Endothelial cell of umbilical vein (primary cell): ENCODE data around the gene ARHGEF33. TPM values are rescaled to one million over a fixed set of nuclear protein-coding genes. Genes with fewer than 3 reads are reported as not detected.

Source experiments
- BruUV-seq: library from RNA; stranded (reverse); fragments of 400-500 nt; replicated peaks from 2 replicates; lab custom pipeline; 2021; lab: Mats Ljungman, UMichigan
- CTCF ChIA-PET: fragments of 300-600, 350-600 bp; sonication (Branson Sonifier 250); formaldehyde crosslinking; loops from one replicate; lab custom pipeline; 2021; ENCODE audit warnings: antibody characterized with exemption, inconsistent platforms; lab: Charles Lee
- POLR2A ChIA-PET: fragments of 300-600, 350-600 bp; sonication (Branson Sonifier 250); formaldehyde crosslinking; loops from one replicate; lab custom pipeline; 2021; ENCODE audit warnings: antibody characterized with exemption, inconsistent platforms; lab: Charles Lee
- DNase-seq: peaks from one replicate; pipeline ENCODE4 v3.0.0-alpha.2; 2011; ENCODE audit warnings: low read depth, low spot score
- FAIRE-seq: peaks from 2 replicates; lab custom pipeline; 2011; peaks lifted over from hg19 to GRCh38; lab: Jason Lieb, UNC
- H2AFZ ChIP-seq: 2 replicates; pipeline ENCODE4 v1.6.0; 2012; ENCODE audit warnings: low read depth, low read length, control low read depth, inconsistent platforms
- H3K27ac ChIP-seq: 2 replicates; pipeline ENCODE4 v1.5.1; 2011; ENCODE audit warnings: low read depth, mild to moderate bottlenecking, control low read depth, low read length, moderate library complexity; ENCODE audit not compliant: insufficient read depth
- H3K27me3 ChIP-seq, 2 experiments: 2 replicates each; pipeline versions ENCODE4 v1.6.0 to v1.6.1; 2011; ENCODE audit warnings: low read length in 2 of 2, mixed read lengths in 1 of 2; ENCODE audit not compliant: control insufficient read depth in 2 of 2, insufficient read depth in 2 of 2
- H3K36me3 ChIP-seq, 2 experiments: 2 replicates in 1 of 2; 3 replicates in 1 of 2; pipeline ENCODE4 v1.5.1; 2011; ENCODE audit warnings: low read length in 2 of 2, mild to moderate bottlenecking in 1 of 2, moderate library complexity in 1 of 2; ENCODE audit not compliant: control insufficient read depth in 2 of 2, insufficient read depth in 2 of 2; ENCODE audit errors: extremely low read depth in 1 of 2
- H3K4me1 ChIP-seq: 3 replicates; pipeline ENCODE4 v1.5.1; 2011; ENCODE audit warnings: mild to moderate bottlenecking, low read length; ENCODE audit not compliant: control insufficient read depth, insufficient read depth; ENCODE audit errors: extremely low read depth
- H3K4me2 ChIP-seq: 2 replicates; pipeline ENCODE4 v1.6.1; 2011; ENCODE audit warnings: low read length, control low read depth, mixed read lengths; ENCODE audit not compliant: insufficient read depth
- H3K4me3 ChIP-seq, 3 experiments: fragments of 200-600 bp in 1 of 3; sonication (generic), shearing (Covaris generic) in 1 of 3; replicated peaks in 1 of 3; 2 replicates each; pipeline ENCODE4 v1.5.1; 2011 to 2016; ENCODE audit warnings: control low read depth in 3 of 3, low read length in 3 of 3, mild to moderate bottlenecking in 2 of 3, inconsistent platforms in 1 of 3, low read depth in 1 of 3, moderate library complexity in 1 of 3; ENCODE audit not compliant: insufficient read depth in 1 of 3
- H3K79me2 ChIP-seq: 2 replicates; pipeline ENCODE4 v1.6.0; 2012; ENCODE audit warnings: low read length, inconsistent platforms; ENCODE audit not compliant: control insufficient read depth, insufficient read depth
- H3K9ac ChIP-seq: replicated peaks from 2 replicates; pipeline ENCODE3; 2011; ENCODE audit warnings: low read length, control low read depth; ENCODE audit not compliant: insufficient read depth; ENCODE audit errors: extremely low read depth
- H3K9me1 ChIP-seq: replicated peaks from 3 replicates; pipeline ENCODE4 v1.6.0; 2011; ENCODE audit warnings: mild to moderate bottlenecking, low read length; ENCODE audit not compliant: control insufficient read depth, insufficient read depth; ENCODE audit errors: extremely low read depth
- H3K9me3 ChIP-seq: replicated peaks from 2 replicates; pipeline ENCODE4 v1.5.1; 2012; ENCODE audit warnings: low read length, inconsistent platforms; ENCODE audit not compliant: control insufficient read depth, insufficient read depth
- H4K20me1 ChIP-seq: replicated peaks from 2 replicates; pipeline ENCODE3; 2011; ENCODE audit warnings: mild to moderate bottlenecking, low read length; ENCODE audit not compliant: control insufficient read depth, insufficient read depth; ENCODE audit errors: extremely low read depth
- EZH2 ChIP-seq: IDR thresholded peaks from 2 replicates; pipeline ENCODE4 v1.6.1; 2012; ENCODE audit warnings: borderline replicate concordance, low read depth, mild to moderate bottlenecking, moderate library complexity, low read length, inconsistent platforms; ENCODE audit not compliant: severe bottlenecking
- FOS ChIP-seq: IDR thresholded peaks from 2 replicates; pipeline ENCODE4 v1.6.1; 2011; ENCODE audit warnings: mild to moderate bottlenecking, low read length, moderate library complexity, borderline replicate concordance; ENCODE audit not compliant: insufficient read depth
- GATA2 ChIP-seq: IDR thresholded peaks from 2 replicates; pipeline ENCODE4 v1.7.0; 2011; ENCODE audit warnings: low read depth, mild to moderate bottlenecking, moderate library complexity, mixed read lengths, low read length; ENCODE audit not compliant: insufficient read length, insufficient read depth
- JUN ChIP-seq: IDR thresholded peaks from 2 replicates; pipeline ENCODE4 v1.6.1; 2011; ENCODE audit warnings: borderline replicate concordance, low read depth; ENCODE audit not compliant: insufficient read length, insufficient read depth
- MYC ChIP-seq: IDR thresholded peaks from one replicate; pipeline ENCODE4 v1.6.1; 2011; ENCODE audit warnings: mild to moderate bottlenecking, low read depth, low read length
- POLR2A ChIP-seq: IDR thresholded peaks from 2 replicates; pipeline ENCODE4 v1.6.1; 2012; ENCODE audit warnings: low read depth, mild to moderate bottlenecking, control low read depth, low read length
- POLR2AphosphoS5 ChIP-seq: IDR thresholded peaks from 2 replicates; pipeline ENCODE4 v1.6.1; 2012; ENCODE audit warnings: low read depth, mild to moderate bottlenecking, control low read depth, low read length, moderate library complexity; ENCODE audit not compliant: insufficient read depth
- dilution Hi-C: fragments of 300-500 bp; cut with MboI; formaldehyde crosslinking; loops from one replicate; pipeline ENCODE4 v1.15.0; 2019; ENCODE audit warnings: low sequenced_read_pairs; ENCODE audit not compliant: extremely low pct_ligation_motif_present
- intact Hi-C: fragments of 100-400 bp; cut with micrococcal nuclease; formaldehyde crosslinking; loops from one replicate; pipeline ENCODE4 v1.10.0; 2022
- polyA plus RNA-seq, 4 experiments: library from polyadenylated mRNA; depleted of rRNA in 3 of 4; stranded (reverse) in 3 of 4; unstranded in 1 of 4; fragments of >200 nt; gene quantifications; 2 replicates each; pipeline versions ENCODE4 v1.2.1 to v1.2.3, GENCODE V29; 2011 to 2012; ENCODE audit warnings: missing spikeins in 1 of 4
- total RNA-seq: library from RNA; stranded (reverse); gene quantifications from 2 replicates; pipeline ENCODE4 v1.2.3, GENCODE V29; 2021
- TF ChIP-seq, protein P1 (sequence below), 2 donors: IDR thresholded peaks; 1 replicate in 1 of 2; 2 replicates in 1 of 2; pipeline ENCODE4 v1.5.1; 2011; ENCODE audit warnings: low read length in 2 of 2, mild to moderate bottlenecking in 2 of 2, moderate library complexity in 2 of 2, control low read depth in 1 of 2, inconsistent platforms in 1 of 2, low read depth in 1 of 2; ENCODE audit not compliant: insufficient read depth in 1 of 2; ENCODE audit errors: extremely low read depth in 1 of 2
- TF ChIP-seq, protein P2 (sequence below): IDR thresholded peaks from 2 replicates; pipeline ENCODE4 v1.6.1; 2011; ENCODE audit not compliant: insufficient read depth, insufficient read length

ARHGEF33 gene
- total and polyA plus RNA-seq, 2 donors (not counting 3 experiments of a cell fraction or from before 2014, with no cell fraction given), result 0.15 to 0.18 TPM

DNA sequence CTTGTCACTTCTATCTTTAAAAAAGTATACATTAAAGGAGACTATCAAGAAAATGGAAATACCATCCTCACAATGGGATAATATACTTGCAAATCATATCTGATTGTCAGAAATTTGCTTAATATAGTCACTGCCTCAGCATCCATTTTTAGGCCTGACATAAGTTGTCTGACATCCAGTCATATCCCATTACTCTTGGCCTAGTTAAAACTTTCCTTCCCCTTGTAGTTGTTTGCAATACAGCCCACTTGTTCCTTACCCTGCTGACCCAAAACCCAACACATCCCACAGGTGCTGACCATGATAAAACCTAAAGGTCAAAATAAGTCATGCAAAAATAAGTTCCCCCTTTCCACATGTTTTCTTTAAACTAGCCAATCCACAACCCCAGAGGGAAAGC, 3.6 kb upstream of the ARHGEF33 start:
- FAIRE-seq (no peak), DNase-seq (no peak)
- CTCF ChIA-PET, result no interaction called here
- POLR2A ChIA-PET, result no interaction called here
- TF ChIP-seq, protein P1, sequence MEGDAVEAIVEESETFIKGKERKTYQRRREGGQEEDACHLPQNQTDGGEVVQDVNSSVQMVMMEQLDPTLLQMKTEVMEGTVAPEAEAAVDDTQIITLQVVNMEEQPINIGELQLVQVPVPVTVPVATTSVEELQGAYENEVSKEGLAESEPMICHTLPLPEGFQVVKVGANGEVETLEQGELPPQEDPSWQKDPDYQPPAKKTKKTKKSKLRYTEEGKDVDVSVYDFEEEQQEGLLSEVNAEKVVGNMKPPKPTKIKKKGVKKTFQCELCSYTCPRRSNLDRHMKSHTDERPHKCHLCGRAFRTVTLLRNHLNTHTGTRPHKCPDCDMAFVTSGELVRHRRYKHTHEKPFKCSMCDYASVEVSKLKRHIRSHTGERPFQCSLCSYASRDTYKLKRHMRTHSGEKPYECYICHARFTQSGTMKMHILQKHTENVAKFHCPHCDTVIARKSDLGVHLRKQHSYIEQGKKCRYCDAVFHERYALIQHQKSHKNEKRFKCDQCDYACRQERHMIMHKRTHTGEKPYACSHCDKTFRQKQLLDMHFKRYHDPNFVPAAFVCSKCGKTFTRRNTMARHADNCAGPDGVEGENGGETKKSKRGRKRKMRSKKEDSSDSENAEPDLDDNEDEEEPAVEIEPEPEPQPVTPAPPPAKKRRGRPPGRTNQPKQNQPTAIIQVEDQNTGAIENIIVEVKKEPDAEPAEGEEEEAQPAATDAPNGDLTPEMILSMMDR (IDR thresholded peaks at IDR 0.05; ENCODE audit: extremely low read depth in 1 of 2, insufficient read depth in 1 of 2, low read depth in 1 of 2, low read length in 2 of 2), result no peak
- TF ChIP-seq POLR2A (no peak), JUN (no peak), EZH2 (no peak), GATA2 (no peak), FOS (no peak), MYC (no peak), POLR2AphosphoS5 (no peak)
- TF ChIP-seq, protein P2, sequence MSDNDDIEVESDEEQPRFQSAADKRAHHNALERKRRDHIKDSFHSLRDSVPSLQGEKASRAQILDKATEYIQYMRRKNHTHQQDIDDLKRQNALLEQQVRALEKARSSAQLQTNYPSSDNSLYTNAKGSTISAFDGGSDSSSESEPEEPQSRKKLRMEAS, result no peak
- H4K20me1 ChIP-seq, result no peaks in the 10 kb centered on the region
- no peak overlapping the region for H2AFZ ChIP-seq
- no peaks in the 10 kb centered on the region for H3K9me3 ChIP-seq
- H3K27ac ChIP-seq, result no peak overlapping the region
- no peaks in the 10 kb centered on the region for H3K79me2 ChIP-seq
- H3K9me1 ChIP-seq, result no peaks in the 10 kb centered on the region
- H3K36me3 ChIP-seq, result peaks cover 0 to 2% of the 10 kb centered on the region in 2 experiments
- H3K4me2 ChIP-seq, result no peak overlapping the region
- dilution Hi-C loops, result no loop called here
- no peak overlapping the region for H3K9ac ChIP-seq
- no peaks in the 10 kb centered on the region for H3K27me3 ChIP-seq
- H3K4me1 ChIP-seq, result no peaks in the 10 kb centered on the region
- no peak overlapping the region for H3K4me3 ChIP-seq
- intact Hi-C loops, result no loop called here
- no TSS peak for BruUV-seq
